ENCODE measurements around the gene MYRIP.
"Not testable (repeated sequence)": the region's sequence is repeated elsewhere in the genome, so short reads cannot be mapped to it uniquely, and the experiment has no call there.

MYRIP gene

DNA sequence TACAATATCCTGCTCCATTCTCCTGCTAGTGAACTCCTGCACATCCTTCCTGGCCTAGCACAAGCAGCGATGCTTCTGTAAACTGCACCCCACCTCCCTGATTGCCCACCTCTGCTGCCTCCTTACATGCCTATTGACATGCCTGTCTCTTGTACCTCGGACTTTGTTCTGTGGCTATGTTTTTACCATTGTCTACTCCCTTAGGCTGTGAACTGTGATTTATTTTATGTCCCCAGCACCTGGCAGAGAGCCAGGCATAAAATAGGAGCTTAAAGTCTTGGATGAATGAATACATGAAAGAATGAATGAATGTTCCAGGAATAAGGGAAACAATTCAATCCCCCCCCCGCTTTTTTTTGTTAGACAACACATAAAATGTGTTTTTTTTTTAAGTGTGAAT, 210.0 kb downstream of the MYRIP start:
- Mint-ChIP-seq H3K27ac (no peak overlapping the region), H3K9me3 (peaks cover 13% of the 10 kb centered on the region), H3K27me3 (ENCODE audit: low read depth, poor library complexity) (peaks cover 7% of the 10 kb centered on the region), H3K4me3 (no peak overlapping the region), H3K4me1 (no peaks in the 10 kb centered on the region), H3K36me3 (ENCODE audit: low read depth) (peaks cover 5% of the 10 kb centered on the region)
- TF ChIP-seq, protein P1, sequence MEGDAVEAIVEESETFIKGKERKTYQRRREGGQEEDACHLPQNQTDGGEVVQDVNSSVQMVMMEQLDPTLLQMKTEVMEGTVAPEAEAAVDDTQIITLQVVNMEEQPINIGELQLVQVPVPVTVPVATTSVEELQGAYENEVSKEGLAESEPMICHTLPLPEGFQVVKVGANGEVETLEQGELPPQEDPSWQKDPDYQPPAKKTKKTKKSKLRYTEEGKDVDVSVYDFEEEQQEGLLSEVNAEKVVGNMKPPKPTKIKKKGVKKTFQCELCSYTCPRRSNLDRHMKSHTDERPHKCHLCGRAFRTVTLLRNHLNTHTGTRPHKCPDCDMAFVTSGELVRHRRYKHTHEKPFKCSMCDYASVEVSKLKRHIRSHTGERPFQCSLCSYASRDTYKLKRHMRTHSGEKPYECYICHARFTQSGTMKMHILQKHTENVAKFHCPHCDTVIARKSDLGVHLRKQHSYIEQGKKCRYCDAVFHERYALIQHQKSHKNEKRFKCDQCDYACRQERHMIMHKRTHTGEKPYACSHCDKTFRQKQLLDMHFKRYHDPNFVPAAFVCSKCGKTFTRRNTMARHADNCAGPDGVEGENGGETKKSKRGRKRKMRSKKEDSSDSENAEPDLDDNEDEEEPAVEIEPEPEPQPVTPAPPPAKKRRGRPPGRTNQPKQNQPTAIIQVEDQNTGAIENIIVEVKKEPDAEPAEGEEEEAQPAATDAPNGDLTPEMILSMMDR (IDR thresholded peaks at IDR 0.05) = no peak
- no peak for DNase-seq

DNA sequence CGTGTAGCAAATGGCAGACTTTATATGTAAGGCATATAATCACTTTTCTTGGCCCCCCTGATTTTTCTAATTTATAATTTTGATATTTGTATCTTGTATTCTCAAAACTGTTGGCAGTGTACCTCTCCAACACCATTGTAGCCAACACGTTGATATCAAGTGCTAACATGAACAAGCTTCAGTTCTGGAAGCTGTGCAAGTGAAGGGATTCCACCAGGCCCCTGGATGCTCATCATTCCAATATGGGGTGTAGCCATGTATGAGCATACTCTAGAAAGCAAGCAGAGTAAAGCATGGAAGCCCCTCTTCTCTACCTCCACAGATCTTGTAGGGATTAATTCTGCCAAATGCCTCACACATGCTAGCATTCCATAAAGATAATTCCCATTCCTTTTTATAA, 211.3 kb downstream of the MYRIP start:
- TF ChIP-seq, protein P1 (IDR thresholded peaks at IDR 0.05) = no peak
- Mint-ChIP-seq H3K4me3 (no peak overlapping the region), H3K9me3 (peaks cover 25% of the 10 kb centered on the region), H3K27me3 (ENCODE audit: low read depth, poor library complexity) (peaks cover 7% of the 10 kb centered on the region), H3K27ac (no peak overlapping the region), H3K36me3 (ENCODE audit: low read depth) (peaks cover 8% of the 10 kb centered on the region), H3K4me1 (no peaks in the 10 kb centered on the region)
- no peak for DNase-seq

DNA sequence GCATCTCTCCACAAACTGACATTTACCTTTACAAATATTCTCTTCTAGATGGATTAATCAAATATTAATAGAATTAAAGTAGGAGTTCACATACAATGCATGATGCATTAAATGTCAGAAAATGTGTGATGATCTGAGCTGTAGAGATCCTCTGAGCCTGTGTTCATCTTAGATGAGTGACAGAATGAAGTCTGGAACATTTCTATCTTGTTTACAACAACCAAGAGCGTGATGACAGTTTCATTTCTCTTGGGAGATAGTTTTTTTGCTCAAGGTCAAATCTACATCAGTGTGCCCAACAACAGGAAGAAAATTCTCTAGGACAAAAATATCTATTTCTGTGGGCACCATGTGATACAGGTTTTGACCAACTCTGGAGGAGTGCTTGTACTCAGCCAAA, 211.9 kb downstream of the MYRIP start:
- Mint-ChIP-seq H3K27ac (no peak overlapping the region), H3K36me3 (ENCODE audit: low read depth) (peaks cover 9% of the 10 kb centered on the region), H3K4me1 (no peaks in the 10 kb centered on the region), H3K9me3 (peaks cover 31% of the 10 kb centered on the region), H3K4me3 (no peak overlapping the region), H3K27me3 (ENCODE audit: low read depth, poor library complexity) (peaks cover 7% of the 10 kb centered on the region)
- no peak for DNase-seq
- TF ChIP-seq, protein P1 (IDR thresholded peaks at IDR 0.05) = no peak

DNA sequence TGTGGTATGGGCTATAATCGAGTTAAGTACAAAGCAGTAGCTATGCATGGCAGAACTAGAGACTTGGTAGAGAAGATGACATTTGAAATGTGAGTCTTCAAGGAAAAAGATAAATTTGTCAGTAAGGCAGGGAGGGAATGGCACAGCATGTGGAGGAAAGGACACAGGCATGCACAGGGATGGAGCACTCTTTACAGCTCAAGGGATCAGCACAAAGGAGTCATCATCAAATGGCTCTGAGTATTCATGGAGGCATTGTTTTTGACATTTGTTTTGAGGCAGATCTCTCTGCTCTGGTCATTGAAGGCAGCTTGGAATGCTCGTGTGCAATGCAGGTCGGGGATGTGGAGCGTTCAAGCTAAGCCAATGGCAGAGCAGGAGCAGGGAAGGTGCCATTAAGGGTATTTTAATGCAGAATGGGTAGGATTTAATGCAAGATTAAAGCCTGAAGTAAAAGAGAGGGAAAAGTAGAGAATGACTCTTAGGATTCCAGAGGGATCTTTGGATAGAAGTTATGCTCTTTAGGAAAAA, 213.0 kb downstream of the MYRIP start:
- peaks cover 7% of the 10 kb centered on the region for H3K27me3 Mint-ChIP-seq (ENCODE audit: low read depth, poor library complexity)
- DNase-seq = no peak
- no peak overlapping the region for H3K27ac Mint-ChIP-seq
- peaks cover 16% of the 10 kb centered on the region for H3K36me3 Mint-ChIP-seq (ENCODE audit: low read depth)
- no peaks in the 10 kb centered on the region for H3K4me1 Mint-ChIP-seq
- peaks cover 41% of the 10 kb centered on the region for H3K9me3 Mint-ChIP-seq
- TF ChIP-seq, protein P1 (IDR thresholded peaks at IDR 0.05) = no peak
- H3K4me3 Mint-ChIP-seq = no peak overlapping the region

DNA sequence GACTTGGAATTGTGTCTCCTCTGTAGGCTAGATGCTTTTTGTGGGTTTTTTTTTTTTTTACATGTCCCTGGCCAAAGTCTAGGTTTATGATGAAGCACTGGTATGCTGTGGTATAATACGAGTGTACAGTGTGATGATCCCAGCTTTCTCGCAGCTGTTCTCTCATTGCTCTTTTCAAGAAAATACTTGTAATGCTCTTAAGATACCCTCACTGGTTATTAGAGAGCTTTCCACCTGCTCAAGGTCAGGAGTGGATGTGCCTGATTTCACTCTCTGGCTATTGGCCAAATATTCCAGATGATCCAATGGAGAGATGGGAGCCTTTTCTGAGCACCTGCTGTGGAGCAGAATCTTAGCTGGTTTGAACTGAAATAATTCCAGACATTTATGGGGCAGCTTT, 215.1 kb downstream of the MYRIP start:
- Mint-ChIP-seq H3K27me3 (ENCODE audit: low read depth, poor library complexity) (peaks cover 7% of the 10 kb centered on the region), H3K27ac (no peak overlapping the region), H3K4me1 (no peaks in the 10 kb centered on the region), H3K4me3 (no peak overlapping the region), H3K9me3 (peaks cover 43% of the 10 kb centered on the region), H3K36me3 (ENCODE audit: low read depth) (peaks cover 17% of the 10 kb centered on the region)
- no peak for DNase-seq
- TF ChIP-seq, protein P1 (IDR thresholded peaks at IDR 0.05) = no peak

DNA sequence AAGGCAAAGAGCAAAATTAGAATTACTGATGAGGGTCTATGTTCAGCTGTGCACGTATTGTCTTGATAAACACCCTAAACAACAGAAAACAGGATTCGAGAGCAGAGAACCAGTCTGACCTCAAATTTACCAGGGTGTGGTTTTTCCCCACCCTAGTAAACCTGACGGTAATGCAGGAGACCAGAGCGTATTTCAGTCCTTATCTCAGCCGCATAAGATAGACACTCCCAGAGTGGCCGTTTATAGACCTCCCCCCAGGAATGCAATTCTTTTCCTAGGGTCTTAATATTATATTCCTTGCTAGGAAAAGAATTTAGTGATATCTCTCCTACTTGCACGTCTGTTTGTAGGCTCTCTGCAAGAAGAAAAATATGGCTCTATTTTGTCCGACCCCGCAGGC, 216.5 kb downstream of the MYRIP start:
- H3K9me3 Mint-ChIP-seq = peaks cover 52% of the 10 kb centered on the region
- not testable (repeated sequence) for H3K27ac Mint-ChIP-seq; H3K4me3 Mint-ChIP-seq; H3K27me3 Mint-ChIP-seq (ENCODE audit: low read depth, poor library complexity); DNase-seq; H3K4me1 Mint-ChIP-seq
- H3K36me3 Mint-ChIP-seq (ENCODE audit: low read depth) = peaks cover 17% of the 10 kb centered on the region

Measured in nephron progenitor cell (in vitro differentiated cells).